ENCODE measurements around the gene DCST2.

DCST2 gene

GRCh38 chr1:155069551-155070157, 36.1 kb upstream of the DCST2 start:
- no peak for DNase-seq

GRCh38 chr1:155068599-155068998, 35.0 kb upstream of the DCST2 start:
- DNase-seq, result no peak

GRCh38 chr1:155066777-155067176, 33.2 kb upstream of the DCST2 start:
- no peak for DNase-seq

GRCh38 chr1:155064832-155065429, 31.4 kb upstream of the DCST2 start:
- no peak for DNase-seq

- DNase-seq, result no peak
These were observed 30.7 kb upstream of the DCST2 start for GRCh38 chr1:155064111-155064831.

GRCh38 chr1:155063550-155064110, 30.0 kb upstream of the DCST2 start, which contains the start of gene EFNA4:
Gene EFNA4 (plus strand): TSS chr1:155063740. CDS start chr1:155063824, 84 bp downstream.
- DNase-seq, result peak; percentile 81

GRCh38 chr1:155062702-155063411, 29.3 kb upstream of the DCST2 start:
- peak; percentile 75 for DNase-seq

GRCh38 chr1:155062151-155062686, 28.6 kb upstream of the DCST2 start:
- no peak for DNase-seq

GRCh38 chr1:155061381-155062150, 28.0 kb upstream of the DCST2 start:
- peak; percentile 98 for DNase-seq

GRCh38 chr1:155060736-155061135, 27.2 kb upstream of the DCST2 start:
- DNase-seq, result no peak

GRCh38 chr1:155057788-155058211, 24.2 kb upstream of the DCST2 start:
- DNase-seq, result no peak

GRCh38 chr1:155057104-155057503, 23.5 kb upstream of the DCST2 start:
- DNase-seq, result no peak

- DNase-seq, result no peak
These were observed 20.0 kb upstream of the DCST2 start for GRCh38 chr1:155053531-155054105.

GRCh38 chr1:155052439-155053395, 19.1 kb upstream of the DCST2 start:
- no peak for DNase-seq

GRCh38 chr1:155051777-155052398, 18.3 kb upstream of the DCST2 start:
- DNase-seq, result peak; percentile 55

- no peak for DNase-seq
These were observed 17.8 kb upstream of the DCST2 start for GRCh38 chr1:155051342-155051776.

GRCh38 chr1:155050560-155051341, 17.2 kb upstream of the DCST2 start, which contains the start of gene ADAM15:
Gene ADAM15 (plus strand): TSS chr1:155051316. CDS start chr1:155051387, 71 bp downstream.
- DNase-seq, result peak; percentile 79

- DNase-seq, result no peak
These were observed 16.3 kb upstream of the DCST2 start for GRCh38 chr1:155049651-155050559.

Data from activated CD8-positive, alpha-beta memory T cell treated with anti-CD3 and anti-CD28 coated beads, Interleukin-2, amount 50 U/mL, for 4 hours (primary cell).